ENCODE data around the gene EPS8L1. TPM values are rescaled to one million over a fixed set of nuclear protein-coding genes. Genes with fewer than 3 reads are reported as not detected.

EPS8L1 gene
- total RNA-seq, 2 experiments from 2014 or later = 2.0 to 2.2 TPM

DNA sequence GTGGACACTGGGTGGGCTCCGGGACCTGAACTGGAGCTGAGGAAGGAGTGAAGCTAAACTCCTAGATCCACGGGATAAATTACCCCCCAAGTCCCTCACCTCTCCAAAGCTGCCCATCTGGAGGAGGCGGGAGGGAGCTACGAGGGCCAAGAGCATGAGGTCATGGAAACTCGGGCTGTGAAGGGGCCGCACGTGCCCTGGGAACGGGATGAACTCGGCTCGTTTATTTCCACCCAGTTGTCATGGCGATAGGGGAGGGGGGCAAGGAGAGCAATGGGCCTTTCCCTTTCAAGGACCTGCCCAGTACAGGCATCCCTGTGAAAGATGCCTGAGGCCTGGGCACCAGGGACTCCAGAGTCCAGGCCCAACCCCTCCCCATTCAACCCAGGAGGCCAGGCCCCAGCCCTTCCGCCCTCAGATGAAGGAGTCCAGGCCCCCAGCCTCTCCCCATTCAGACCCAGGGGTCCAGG lies 37.9 kb downstream of the EPS8L1 start:
- ChIA-PET POLR2A (interaction anchor here (1.1 kb wide), 1 partner anchor 541 kb away, joined by 3 read pairs; no protein-coding TSS in a partner anchor), CTCF (no interaction called here)
- Histone ChIP-seq H3K9me3 (ENCODE audit: control insufficient read depth in 1 of 2, insufficient read depth in 1 of 2, low read length in 2 of 2) (peaks cover 0 to 1% of the 10 kb centered on the region in 2 experiments), H3K36me3 (ENCODE audit: insufficient read depth, low read length) (peaks cover 33% of the 10 kb centered on the region), H3K4me3 (ENCODE audit: low read length) (no peak overlapping the region), H3K4me1 (ENCODE audit: insufficient read depth, low read length) (peaks cover 38% of the 10 kb centered on the region), H3K27ac (ENCODE audit: low read depth in 1 of 2, low read length in 2 of 2) (no peak overlapping the region), H3K27me3 (ENCODE audit: control insufficient read depth in 1 of 2, insufficient read depth in 2 of 2, low read length in 2 of 2) (no peaks in the 10 kb centered on the region)
- H3K9me3 Mint-ChIP-seq = no peaks in the 10 kb centered on the region
- H3K4me3 Mint-ChIP-seq = no peak overlapping the region
- peaks cover 39% of the 10 kb centered on the region for H3K36me3 Mint-ChIP-seq (ENCODE audit: low read depth)
- DNase-seq = no peak
- H3K27me3 Mint-ChIP-seq = no peaks in the 10 kb centered on the region
- H3K4me1 Mint-ChIP-seq (ENCODE audit: low read depth) = peaks cover 29% of the 10 kb centered on the region
- intact Hi-C loops (cut with DNase I, micrococcal nuclease) = no loop called here
- TF ChIP-seq, protein P1, sequence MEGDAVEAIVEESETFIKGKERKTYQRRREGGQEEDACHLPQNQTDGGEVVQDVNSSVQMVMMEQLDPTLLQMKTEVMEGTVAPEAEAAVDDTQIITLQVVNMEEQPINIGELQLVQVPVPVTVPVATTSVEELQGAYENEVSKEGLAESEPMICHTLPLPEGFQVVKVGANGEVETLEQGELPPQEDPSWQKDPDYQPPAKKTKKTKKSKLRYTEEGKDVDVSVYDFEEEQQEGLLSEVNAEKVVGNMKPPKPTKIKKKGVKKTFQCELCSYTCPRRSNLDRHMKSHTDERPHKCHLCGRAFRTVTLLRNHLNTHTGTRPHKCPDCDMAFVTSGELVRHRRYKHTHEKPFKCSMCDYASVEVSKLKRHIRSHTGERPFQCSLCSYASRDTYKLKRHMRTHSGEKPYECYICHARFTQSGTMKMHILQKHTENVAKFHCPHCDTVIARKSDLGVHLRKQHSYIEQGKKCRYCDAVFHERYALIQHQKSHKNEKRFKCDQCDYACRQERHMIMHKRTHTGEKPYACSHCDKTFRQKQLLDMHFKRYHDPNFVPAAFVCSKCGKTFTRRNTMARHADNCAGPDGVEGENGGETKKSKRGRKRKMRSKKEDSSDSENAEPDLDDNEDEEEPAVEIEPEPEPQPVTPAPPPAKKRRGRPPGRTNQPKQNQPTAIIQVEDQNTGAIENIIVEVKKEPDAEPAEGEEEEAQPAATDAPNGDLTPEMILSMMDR (IDR thresholded peaks at IDR 0.05) = no peak
- no peak overlapping the region for H3K27ac Mint-ChIP-seq
- ATAC-seq (ENCODE audit: poor library complexity) = no peak

DNA sequence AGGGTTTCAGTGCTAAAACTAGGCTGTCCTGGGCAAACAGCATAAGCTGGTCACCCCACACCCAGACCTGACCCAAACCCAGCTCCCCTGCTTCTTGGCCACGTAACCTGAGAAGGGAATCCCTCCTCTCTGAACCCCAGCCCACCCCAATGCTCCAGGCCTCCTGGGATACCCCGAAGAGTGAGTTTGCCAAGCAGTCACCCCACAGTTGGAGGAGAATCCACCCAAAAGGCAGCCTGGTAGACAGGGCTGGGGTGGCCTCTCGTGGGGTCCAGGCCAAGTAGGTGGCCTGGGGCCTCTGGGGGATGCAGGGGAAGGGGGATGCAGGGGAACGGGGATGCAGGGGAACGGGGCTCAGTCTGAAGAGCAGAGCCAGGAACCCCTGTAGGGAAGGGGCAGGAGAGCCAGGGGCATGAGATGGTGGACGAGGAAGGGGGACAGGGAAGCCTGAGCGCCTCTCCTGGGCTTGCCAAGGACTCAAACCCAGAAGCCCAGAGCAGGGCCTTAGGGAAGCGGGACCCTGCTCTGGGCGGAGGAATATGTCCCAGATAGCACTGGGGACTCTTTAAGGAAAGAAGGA lies 39.0 kb downstream of the EPS8L1 start:
- no peaks in the 10 kb centered on the region for H3K27me3 Mint-ChIP-seq
- ATAC-seq (ENCODE audit: poor library complexity) (no peak), DNase-seq (no peak)
- intact Hi-C loops (cut with DNase I, micrococcal nuclease) = loop anchor here in 1 of 2 experiments (5.0 kb wide), 2 partner anchors 112 to 543 kb away; partner anchors contain the start of gene U2AF2
- H3K4me1 Mint-ChIP-seq (ENCODE audit: low read depth) = peaks cover 37% of the 10 kb centered on the region
- Histone ChIP-seq H3K4me3 (ENCODE audit: low read length) (no peak overlapping the region), H3K27ac (ENCODE audit: low read depth in 1 of 2, low read length in 2 of 2) (peak overlapping the region in 1 of 2 donors; percentile 21), H3K4me1 (ENCODE audit: insufficient read depth, low read length) (peaks cover 46% of the 10 kb centered on the region), H3K9me3 (ENCODE audit: control insufficient read depth in 1 of 2, insufficient read depth in 1 of 2, low read length in 2 of 2) (peaks cover 0 to 3% of the 10 kb centered on the region in 2 experiments), H3K27me3 (ENCODE audit: control insufficient read depth in 1 of 2, insufficient read depth in 2 of 2, low read length in 2 of 2) (no peaks in the 10 kb centered on the region), H3K36me3 (ENCODE audit: insufficient read depth, low read length) (peaks cover 25% of the 10 kb centered on the region)
- ChIA-PET POLR2A (interaction anchor here (1.1 kb wide), 1 partner anchor 540 kb away, joined by 3 read pairs; no protein-coding TSS in a partner anchor), CTCF (no interaction called here)
- H3K4me3 Mint-ChIP-seq = peak overlapping the region; percentile 81
- peaks cover 28% of the 10 kb centered on the region for H3K36me3 Mint-ChIP-seq (ENCODE audit: low read depth)
- no peaks in the 10 kb centered on the region for H3K9me3 Mint-ChIP-seq
- TF ChIP-seq, protein P1 (IDR thresholded peaks at IDR 0.05) = no peak
- peak overlapping the region; percentile 86 for H3K27ac Mint-ChIP-seq

DNA sequence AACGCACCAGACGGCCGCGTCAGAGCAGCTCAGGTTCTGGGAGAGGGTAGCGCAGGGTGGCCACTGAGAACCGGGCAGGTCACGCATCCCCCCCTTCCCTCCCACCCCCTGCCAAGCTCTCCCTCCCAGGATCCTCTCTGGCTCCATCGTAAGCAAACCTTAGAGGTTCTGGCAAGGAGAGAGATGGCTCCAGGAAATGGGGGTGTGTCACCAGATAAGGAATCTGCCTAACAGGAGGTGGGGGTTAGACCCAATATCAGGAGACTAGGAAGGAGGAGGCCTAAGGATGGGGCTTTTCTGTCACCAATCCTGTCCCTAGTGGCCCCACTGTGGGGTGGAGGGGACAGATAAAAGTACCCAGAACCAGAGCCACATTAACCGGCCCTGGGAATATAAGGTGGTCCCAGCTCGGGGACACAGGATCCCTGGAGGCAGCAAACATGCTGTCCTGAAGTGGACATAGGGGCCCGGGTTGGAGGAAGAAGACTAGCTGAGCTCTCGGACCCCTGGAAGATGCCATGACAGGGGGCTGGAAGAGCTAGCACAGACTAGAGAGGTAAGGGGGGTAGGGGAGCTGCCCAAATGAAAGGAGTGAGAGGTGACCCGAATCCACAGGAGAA lies 39.9 kb downstream of the EPS8L1 start:
- intact Hi-C loops (cut with DNase I, micrococcal nuclease) = loop anchor here in 1 of 2 experiments (2.0 to 5.0 kb wide), 4 partner anchors 27 to 542 kb away; partner anchors contain the start of genes PPP6R1 and U2AF2
- Mint-ChIP-seq H3K9me3 (no peaks in the 10 kb centered on the region), H3K27ac (peak overlapping the region; percentile 86), H3K27me3 (no peaks in the 10 kb centered on the region), H3K4me1 (ENCODE audit: low read depth) (peaks cover 37% of the 10 kb centered on the region), H3K4me3 (peak overlapping the region; percentile 93), H3K36me3 (ENCODE audit: low read depth) (peaks cover 20% of the 10 kb centered on the region)
- Histone ChIP-seq H3K4me1 (ENCODE audit: insufficient read depth, low read length) (peaks cover 47% of the 10 kb centered on the region), H3K4me3 (ENCODE audit: low read length) (peak overlapping the region; percentile 70), H3K27me3 (ENCODE audit: control insufficient read depth in 1 of 2, insufficient read depth in 2 of 2, low read length in 2 of 2) (no peaks in the 10 kb centered on the region), H3K27ac (ENCODE audit: low read depth in 1 of 2, low read length in 2 of 2) (peak overlapping the region; percentile 27 to 44), H3K36me3 (ENCODE audit: insufficient read depth, low read length) (peaks cover 21% of the 10 kb centered on the region), H3K9me3 (ENCODE audit: control insufficient read depth in 1 of 2, insufficient read depth in 1 of 2, low read length in 2 of 2) (peaks cover 0 to 3% of the 10 kb centered on the region in 2 experiments)
- no peak for ATAC-seq (ENCODE audit: poor library complexity)
- TF ChIP-seq, protein P1 (IDR thresholded peaks at IDR 0.05) = no peak
- DNase-seq = no peak
- ChIA-PET CTCF (interaction anchor here (2.4 kb wide), 1 partner anchor 27 kb away, joined by 8 read pairs; no protein-coding TSS in a partner anchor), POLR2A (interaction anchor here (0.7 to 1.3 kb wide), 2 partner anchors 53 to 924 kb away, joined by 3 to 5 read pairs; partner anchors contain the start of gene RDH13)

Measured in CD4-positive, alpha-beta T cell (primary cell).